Keratinocyte (primary cell): ENCODE measurements around the gene PAPPA2. TPM values are rescaled to one million over a fixed set of nuclear protein-coding genes. Genes with fewer than 3 reads are reported as not detected.

Experiments used
- DNase-seq: peaks from one replicate; pipeline ENCODE4 v3.0.0-alpha.2; 2011; ENCODE audit warnings: low read depth, missing footprints, low spot score
- FAIRE-seq: peaks from 2 replicates; lab custom pipeline; 2011; peaks lifted over from hg19 to GRCh38; lab: Jason Lieb, UNC
- H2AFZ ChIP-seq: 2 replicates; pipeline ENCODE4 v1.6.0; 2012; ENCODE audit warnings: low read length, control low read depth, inconsistent platforms; ENCODE audit not compliant: control insufficient read depth
- H3K27ac ChIP-seq: 2 replicates; pipeline ENCODE4 v1.5.1; 2011; ENCODE audit warnings: low read length; ENCODE audit not compliant: control insufficient read depth, insufficient read depth
- H3K27me3 ChIP-seq: 3 replicates; pipeline ENCODE4 v1.6.0; 2011; ENCODE audit warnings: low read length; ENCODE audit not compliant: control insufficient read depth, insufficient read depth; ENCODE audit errors: extremely low read depth
- H3K36me3 ChIP-seq, 2 experiments: 2 replicates in 1 of 2; 3 replicates in 1 of 2; pipeline ENCODE4 v1.5.1; 2011; ENCODE audit warnings: low read length in 2 of 2, mild to moderate bottlenecking in 1 of 2; ENCODE audit not compliant: control insufficient read depth in 2 of 2, insufficient read depth in 2 of 2; ENCODE audit errors: extremely low read depth in 1 of 2
- H3K4me1 ChIP-seq: 3 replicates; pipeline ENCODE4 v1.5.1; 2011; ENCODE audit warnings: low read length; ENCODE audit not compliant: control insufficient read depth, insufficient read depth; ENCODE audit errors: extremely low read depth
- H3K4me2 ChIP-seq: 3 replicates; pipeline ENCODE4 v1.6.0; 2011; ENCODE audit warnings: low read depth, low read length; ENCODE audit not compliant: control insufficient read depth, insufficient read depth; ENCODE audit errors: extremely low read depth
- H3K4me3 ChIP-seq, 3 experiments: fragments of 200-600 bp in 1 of 3; sonication (generic) in 1 of 3; 2 replicates in 2 of 3; 3 replicates in 1 of 3; pipeline ENCODE4 v1.5.1; 2011 to 2016; ENCODE audit warnings: low read length in 3 of 3, mild to moderate bottlenecking in 3 of 3, control low read depth in 2 of 3, inconsistent platforms in 1 of 3, low read depth in 1 of 3, mixed read lengths in 1 of 3, mixed run types in 1 of 3, moderate library complexity in 1 of 3; ENCODE audit not compliant: control insufficient read depth in 2 of 3, insufficient read depth in 2 of 3; ENCODE audit errors: extremely low read depth in 1 of 3
- H3K79me2 ChIP-seq: 2 replicates; pipeline ENCODE4 v1.6.0; 2012; ENCODE audit warnings: low read length; ENCODE audit not compliant: control insufficient read depth, insufficient read depth
- H3K9ac ChIP-seq: 3 replicates; pipeline ENCODE4 v1.6.0; 2011; ENCODE audit warnings: low read length; ENCODE audit not compliant: control insufficient read depth, insufficient read depth; ENCODE audit errors: extremely low read depth
- H3K9me1 ChIP-seq: 3 replicates; pipeline ENCODE4 v1.6.0; 2011; ENCODE audit warnings: low read length; ENCODE audit not compliant: control insufficient read depth, insufficient read depth; ENCODE audit errors: extremely low read depth
- H3K9me3 ChIP-seq: 2 replicates; pipeline ENCODE4 v1.5.1; 2012; ENCODE audit warnings: low read depth, low read length; ENCODE audit not compliant: control insufficient read depth
- H4K20me1 ChIP-seq: 3 replicates; pipeline ENCODE4 v1.6.0; 2011; ENCODE audit warnings: low read length; ENCODE audit not compliant: control insufficient read depth, insufficient read depth; ENCODE audit errors: extremely low read depth
- CTCF ChIP-seq, 3 experiments: IDR thresholded peaks in 1 of 3; conservative IDR thresholded peaks in 1 of 3; optimal IDR thresholded peaks in 1 of 3; 2 replicates in 2 of 3; 3 replicates in 1 of 3; pipeline versions ENCODE3 to v1.5.1; 2011; ENCODE audit warnings: low read length in 3 of 3, mild to moderate bottlenecking in 3 of 3, moderate library complexity in 2 of 3, control low read depth in 1 of 3, inconsistent platforms in 1 of 3; ENCODE audit not compliant: insufficient read depth in 2 of 3; ENCODE audit errors: extremely low read depth in 1 of 3
- EZH2 ChIP-seq: IDR thresholded peaks from one replicate; pipeline ENCODE4 v1.6.1; 2012; ENCODE audit warnings: inconsistent platforms, mild to moderate bottlenecking, low read length, moderate library complexity
- dilution Hi-C: fragments of 300-500 bp; cut with MboI; formaldehyde crosslinking; loops from one replicate; pipeline ENCODE4 v1.7.0; 2020; ENCODE audit warnings: low sequenced_read_pairs; ENCODE audit not compliant: extremely low pct_ligation_motif_present
- polyA plus RNA-seq, 5 experiments: library from polyadenylated mRNA; depleted of rRNA in 3 of 5; stranded (reverse) in 3 of 5; stranded (forward) in 1 of 5; unstranded in 1 of 5; fragments of >200 nt; gene quantifications; 1 replicate in 1 of 5; 2 replicates in 3 of 5; 3 replicates in 1 of 5; pipeline versions ENCODE4 v1.2.1 to v1.2.3, GENCODE V29; 2011 to 2012; ENCODE audit warnings: missing spikeins in 2 of 5, low read depth in 1 of 5, low replicate concordance in 1 of 5

Gene PAPPA2
- polyA plus RNA-seq, 1 donor (not counting 4 experiments of a cell fraction or from before 2014, with no cell fraction given) = 0.07 TPM

- H3K9me3 ChIP-seq = no peaks in the 10 kb centered on the region
- H3K4me1 ChIP-seq = no peaks in the 10 kb centered on the region
- H3K9me1 ChIP-seq = no peaks in the 10 kb centered on the region
- no peaks in the 10 kb centered on the region for H4K20me1 ChIP-seq
- H2AFZ ChIP-seq = no peak overlapping the region
- H3K36me3 ChIP-seq = no peaks in the 10 kb centered on the region
- DNase-seq (no peak), FAIRE-seq (no peak)
- no peak overlapping the region for H3K4me2 ChIP-seq
- no peaks in the 10 kb centered on the region for H3K79me2 ChIP-seq
- H3K4me3 ChIP-seq = no peak overlapping the region
- no peaks in the 10 kb centered on the region for H3K27me3 ChIP-seq
- no peak overlapping the region for H3K9ac ChIP-seq
- TF ChIP-seq CTCF (optimal IDR thresholded peaks at IDR 0.05 in 1 of 3, IDR thresholded peaks at IDR 0.05 in 1 of 3, conservative IDR thresholded peaks at IDR 0.05 in 1 of 3; ENCODE audit: extremely low read depth in 1 of 3, insufficient read depth in 2 of 3, low read length in 3 of 3) (no peak), EZH2 (no peak)
- no peak overlapping the region for H3K27ac ChIP-seq
- dilution Hi-C loops = no loop called here
Measured at GRCh38 chr1:176850871-176851270, 387.9 kb downstream of the PAPPA2 start.

- no peaks in the 10 kb centered on the region for H3K27me3 ChIP-seq
- no peaks in the 10 kb centered on the region for H3K36me3 ChIP-seq
- no peaks in the 10 kb centered on the region for H3K9me1 ChIP-seq
- H3K79me2 ChIP-seq = no peaks in the 10 kb centered on the region
- H2AFZ ChIP-seq = no peak overlapping the region
- FAIRE-seq (no peak), DNase-seq (no peak)
- no peak overlapping the region for H3K4me2 ChIP-seq
- no peaks in the 10 kb centered on the region for H3K9me3 ChIP-seq
- TF ChIP-seq EZH2 (no peak), CTCF (optimal IDR thresholded peaks at IDR 0.05 in 1 of 3, IDR thresholded peaks at IDR 0.05 in 1 of 3, conservative IDR thresholded peaks at IDR 0.05 in 1 of 3; ENCODE audit: extremely low read depth in 1 of 3, insufficient read depth in 2 of 3, low read length in 3 of 3) (no peak)
- no peak overlapping the region for H3K27ac ChIP-seq
- dilution Hi-C loops = no loop called here
- no peak overlapping the region for H3K9ac ChIP-seq
- H4K20me1 ChIP-seq = no peaks in the 10 kb centered on the region
- H3K4me3 ChIP-seq = no peak overlapping the region
- H3K4me1 ChIP-seq = no peaks in the 10 kb centered on the region
Measured at GRCh38 chr1:176852124-176852523, 389.1 kb downstream of the PAPPA2 start.
